ENCODE measurements around the gene ITGA8.

Gene ITGA8

DNA sequence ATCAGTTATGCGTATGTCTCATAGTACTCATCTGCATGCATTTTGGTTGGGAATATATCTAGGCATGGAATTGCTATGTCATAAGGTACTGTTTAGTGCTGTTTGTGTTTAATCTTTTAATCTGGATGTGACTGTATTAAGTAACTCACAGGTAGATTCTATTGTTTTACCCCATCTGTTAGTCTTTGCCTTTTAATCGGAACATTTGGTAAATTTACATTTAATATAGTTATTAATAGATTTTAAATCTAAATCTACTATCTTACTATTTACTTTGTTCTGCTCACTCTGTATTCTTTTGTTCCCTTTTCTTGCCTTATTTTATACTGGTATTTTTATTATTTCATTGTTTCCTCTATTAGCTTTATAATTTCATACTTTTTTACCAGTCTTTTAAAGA lies 10.6 kb upstream of the ITGA8 start:
- DNase-seq: no peak

- no peak for DNase-seq
These were observed 10.2 kb upstream of the ITGA8 start for GRCh38 chr10:15729890-15730289.

- DNase-seq: no peak
These were observed 6.3 kb upstream of the ITGA8 start for GRCh38 chr10:15726042-15726441.

DNA sequence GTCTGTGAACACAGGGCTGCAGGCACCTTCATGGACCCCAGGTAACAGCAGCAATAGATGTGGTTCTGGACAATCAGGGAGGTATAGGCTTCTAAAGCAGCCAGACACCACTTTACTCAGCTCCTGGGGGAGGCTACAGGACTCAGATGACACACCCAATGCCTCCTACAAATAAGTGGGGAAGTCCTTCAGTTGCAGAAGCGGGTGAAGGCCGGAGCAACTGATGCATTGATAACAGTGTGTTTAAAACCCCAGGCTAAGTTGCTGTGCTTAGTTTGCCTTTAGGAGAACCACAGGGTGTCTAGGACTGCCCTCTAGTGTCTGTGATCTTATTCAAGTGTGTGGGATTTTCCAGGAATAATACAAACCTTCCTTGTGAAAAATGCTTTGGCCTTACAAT lies 5.9 kb upstream of the ITGA8 start:
- peak; percentile 6 to 17 for DNase-seq

DNA sequence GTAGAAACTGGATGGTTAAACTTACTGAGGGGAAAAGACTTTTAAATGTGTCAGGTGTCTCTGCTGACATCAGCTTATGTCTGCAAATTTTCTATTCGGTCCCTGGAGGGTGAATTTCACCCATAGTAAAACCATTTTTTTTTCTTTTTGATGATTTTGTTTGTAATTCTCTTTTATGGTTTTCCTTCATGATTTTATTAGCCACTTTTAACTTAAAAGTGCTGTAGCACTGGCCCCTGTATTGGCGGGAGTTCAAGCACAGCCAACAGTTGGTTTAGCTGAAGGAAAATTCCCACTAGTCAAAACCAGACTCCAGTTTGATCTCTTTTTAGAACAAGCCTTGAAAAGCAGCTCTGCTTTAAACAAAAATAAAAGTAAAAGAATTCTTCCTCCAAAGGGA lies 5.0 kb upstream of the ITGA8 start:
- DNase-seq: no peak

- DNase-seq: no peak
These were observed 4.1 kb upstream of the ITGA8 start for GRCh38 chr10:15723803-15724202.

DNA sequence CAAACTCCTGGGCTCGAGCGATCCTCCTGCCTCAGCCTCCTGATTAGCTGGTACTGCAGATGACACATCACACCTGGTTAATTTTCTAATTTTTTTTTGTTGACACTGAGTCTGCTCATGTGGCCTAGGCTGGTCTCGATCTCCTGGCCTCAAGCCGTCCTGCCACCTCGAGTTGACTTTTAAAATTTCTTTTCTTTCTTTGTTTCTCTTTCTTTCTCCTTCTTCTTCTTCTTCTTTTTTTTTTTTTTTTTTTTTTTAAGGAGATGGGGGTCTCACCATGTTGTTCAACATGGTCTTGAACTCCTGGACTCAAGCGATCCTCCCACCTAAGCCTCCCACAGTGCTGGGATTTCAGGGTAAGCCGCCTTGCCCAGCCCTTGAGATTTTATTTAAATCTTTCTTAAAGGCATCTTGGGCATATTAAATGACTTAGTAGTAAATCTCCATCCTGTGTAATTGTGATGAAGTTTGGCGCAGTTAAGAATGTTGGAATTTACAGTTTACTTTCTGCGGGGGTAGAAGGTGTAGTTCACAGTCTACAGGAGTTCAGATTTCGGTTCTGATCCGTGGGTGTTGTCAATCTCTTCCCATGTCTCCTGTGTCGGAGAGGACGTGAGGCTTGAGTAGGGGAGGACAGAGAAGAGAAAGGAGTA lies 1.0 kb upstream of the ITGA8 start:
- no peak for DNase-seq

GRCh38 chr10:15719049-15719898 lies 448 bp downstream of the ITGA8 start:
- DNase-seq: no peak

- no peak for DNase-seq
These were observed 1.1 kb downstream of the ITGA8 start for GRCh38 chr10:15718694-15719048.

DNA sequence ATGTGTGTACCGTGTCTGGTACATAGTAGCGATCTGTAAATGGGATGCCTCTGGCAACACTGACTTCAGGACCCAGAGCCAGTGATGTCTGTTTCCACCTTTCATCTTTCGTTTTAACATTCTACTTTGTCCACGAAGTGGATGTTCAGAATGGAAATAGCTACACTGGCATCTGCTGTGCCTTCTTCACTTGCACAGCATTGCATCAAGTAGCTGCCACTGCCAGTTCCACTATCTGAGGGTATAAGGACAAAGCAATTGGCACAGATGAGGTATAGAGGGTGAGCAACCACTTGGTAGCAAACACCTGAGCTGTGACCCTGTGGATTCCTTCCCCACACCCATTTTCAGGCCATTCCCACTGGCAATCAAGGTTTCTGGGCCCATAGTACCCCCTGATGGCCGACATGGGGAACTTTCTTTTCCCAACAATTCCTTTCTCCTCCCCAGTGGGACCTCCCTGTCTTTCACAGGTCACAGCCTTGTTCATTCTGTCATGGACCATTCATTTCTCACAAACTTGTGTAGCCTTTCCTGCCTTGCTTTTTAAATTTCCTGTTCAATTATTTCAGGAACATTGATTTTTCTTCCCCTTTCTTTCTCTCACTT lies 4.0 kb downstream of the ITGA8 start:
- DNase-seq: no peak

DNA sequence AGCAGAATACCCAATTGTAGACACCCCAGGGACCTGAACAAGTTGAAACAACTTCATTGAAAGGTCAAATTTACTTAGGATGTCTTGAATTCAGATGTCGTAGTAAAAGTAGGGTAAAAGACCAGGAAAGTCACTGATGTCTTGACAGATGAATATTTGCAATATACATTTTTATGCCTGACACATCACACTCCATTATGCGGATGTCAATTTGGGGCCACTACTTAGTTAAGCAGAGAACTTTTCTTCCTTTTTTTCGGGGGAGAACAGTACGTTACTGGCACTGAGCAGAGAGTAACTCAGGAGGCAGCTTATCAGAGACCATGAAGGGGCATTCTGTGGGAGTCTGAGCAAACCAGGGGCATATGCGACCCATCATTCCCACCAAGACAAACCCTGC lies 4.9 kb downstream of the ITGA8 start:
- no peak for DNase-seq

DNA sequence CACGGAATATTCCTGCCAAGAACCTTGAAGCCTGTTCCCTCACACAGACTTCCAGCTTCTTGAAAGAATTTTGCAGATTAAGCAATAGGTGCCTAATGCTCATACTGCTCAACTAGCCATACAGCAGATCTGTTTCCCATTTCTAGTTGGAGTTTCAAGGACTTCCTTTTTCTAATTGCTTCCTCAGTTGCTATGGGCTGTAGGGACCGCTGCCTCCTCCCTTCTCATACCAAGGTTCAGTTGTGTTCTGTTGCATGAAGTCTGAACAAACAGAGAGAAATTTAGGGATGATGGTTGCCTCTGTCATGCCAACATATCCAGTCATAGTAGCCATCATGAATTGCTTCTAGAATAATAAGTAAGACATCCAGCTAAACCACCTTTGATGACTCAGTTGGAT lies 6.8 kb downstream of the ITGA8 start:
- DNase-seq: no peak

- no peak for DNase-seq
These were observed 9.3 kb downstream of the ITGA8 start for GRCh38 chr10:15710455-15710854.

GRCh38 chr10:15705298-15705697 lies 14.4 kb downstream of the ITGA8 start:
- DNase-seq: no peak

- DNase-seq: no peak
These were observed 15.1 kb downstream of the ITGA8 start for GRCh38 chr10:15704581-15704968.

DNA sequence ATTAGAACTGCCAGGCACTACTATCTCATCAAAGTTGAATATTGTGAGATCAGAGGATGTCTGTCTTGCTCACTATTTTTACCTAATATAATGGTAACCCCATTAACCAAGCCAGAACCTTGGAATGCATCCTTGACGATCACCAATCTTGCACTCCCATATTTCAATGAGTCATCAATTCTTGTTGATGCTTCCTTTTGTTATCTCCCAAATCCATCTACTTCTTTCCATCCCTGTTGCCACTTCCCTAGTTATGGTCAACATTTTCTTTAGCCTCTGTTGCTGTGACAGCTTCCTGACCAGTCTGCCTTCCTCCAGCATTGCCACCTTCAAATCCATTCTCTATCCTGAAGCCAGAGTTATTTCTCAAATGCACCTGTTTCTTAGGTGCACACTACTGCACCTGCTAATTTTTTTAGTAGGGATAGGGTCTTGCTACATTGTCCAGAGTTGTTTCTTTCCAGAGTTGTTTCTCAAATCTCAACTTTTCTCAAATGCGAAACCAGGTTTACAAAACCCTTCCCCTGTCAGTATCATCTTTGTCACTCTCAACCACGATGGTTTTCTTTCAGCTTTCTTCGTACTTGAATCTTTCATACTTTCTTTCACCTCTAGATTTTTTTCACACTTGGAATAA lies 15.7 kb downstream of the ITGA8 start:
- no peak for DNase-seq

DNA sequence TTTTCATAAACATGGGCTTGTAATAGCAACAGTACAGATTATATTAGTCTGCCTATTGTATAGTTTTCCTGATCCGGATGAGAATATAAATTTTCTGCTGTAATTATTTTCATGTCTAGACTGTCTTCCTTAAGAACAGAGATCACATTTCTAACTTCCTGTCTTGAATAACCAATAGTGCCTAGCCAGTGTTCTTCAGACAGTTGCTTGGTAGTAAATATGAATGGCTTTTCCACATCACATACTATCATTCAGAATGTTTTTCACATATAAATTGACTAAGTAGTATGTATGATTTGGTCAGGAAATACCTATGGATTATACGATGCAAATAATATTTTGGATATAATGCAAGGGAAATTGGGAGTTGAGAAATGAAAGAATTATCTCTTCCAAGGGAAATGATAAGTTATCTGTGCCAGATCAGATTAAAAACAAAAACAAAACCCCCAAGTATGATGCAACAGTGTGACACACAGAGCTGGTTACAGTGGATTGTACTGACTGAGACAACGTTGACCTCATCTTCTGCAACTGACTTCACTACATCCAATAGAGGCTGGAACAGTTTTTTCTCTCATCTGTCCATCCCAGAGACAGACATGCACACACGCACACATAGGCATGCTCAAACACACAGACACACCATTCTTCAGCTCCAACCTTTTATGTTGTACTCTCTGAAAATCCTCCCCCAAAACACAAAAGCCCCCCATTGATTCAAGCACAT lies 16.4 kb downstream of the ITGA8 start:
- DNase-seq: no peak

DNA sequence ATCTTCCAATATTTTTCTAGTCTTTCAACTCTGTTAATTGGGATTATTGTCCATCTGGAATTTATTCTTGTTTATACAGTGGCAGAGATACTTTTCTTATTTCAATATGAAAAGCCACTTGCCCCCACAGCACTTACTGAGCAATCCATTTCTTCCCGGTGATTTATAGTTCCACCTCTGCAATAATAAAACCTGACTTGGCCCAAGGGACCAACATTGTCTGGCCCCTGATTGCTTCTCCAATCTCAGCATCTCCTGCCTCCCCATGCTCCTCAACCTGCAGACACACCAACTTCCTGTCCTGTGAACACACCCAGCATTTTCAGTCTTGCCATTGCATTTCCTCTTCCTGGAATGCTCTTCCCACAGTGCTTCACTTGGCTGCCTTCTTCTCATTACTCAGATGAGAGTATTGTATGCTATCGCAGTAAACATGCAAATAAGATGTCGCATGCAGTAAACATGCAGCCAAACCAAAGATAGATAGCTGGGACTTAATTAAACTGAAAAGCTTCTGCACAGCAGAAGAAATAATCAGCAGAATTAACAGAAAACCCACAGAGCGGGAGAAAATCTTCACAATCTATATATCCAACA lies 19.5 kb downstream of the ITGA8 start:
- no peak for DNase-seq

GRCh38 chr10:15695852-15696251 lies 23.9 kb downstream of the ITGA8 start:
- no peak for DNase-seq

- no peak for DNase-seq
These were observed 29.7 kb downstream of the ITGA8 start for GRCh38 chr10:15690031-15690430.

GRCh38 chr10:15684768-15685167 lies 35.0 kb downstream of the ITGA8 start:
- no peak for DNase-seq

DNA sequence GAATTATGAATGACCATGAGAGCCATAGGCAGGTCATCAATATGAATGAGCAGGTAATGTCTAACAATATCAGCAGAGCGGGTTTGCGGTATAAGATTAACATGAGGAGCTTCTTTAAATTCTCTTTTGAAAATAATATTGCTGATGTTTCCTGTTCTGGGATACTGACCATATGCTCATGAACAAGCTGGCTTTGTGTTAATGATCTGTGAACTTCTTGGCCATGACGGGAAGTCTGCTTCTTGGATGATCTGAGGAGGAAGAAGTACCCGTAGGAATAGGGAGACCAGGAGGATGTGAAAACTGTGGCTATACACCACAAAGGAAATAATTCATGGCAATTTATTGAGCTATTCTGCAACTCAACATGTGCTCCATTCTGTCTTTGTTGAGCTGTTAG lies 38.6 kb downstream of the ITGA8 start:
- DNase-seq: no peak

GRCh38 chr10:15678851-15679250 lies 40.9 kb downstream of the ITGA8 start:
- no peak for DNase-seq

All from NCI-H446 (cell line).